ENCODE data around the gene STAG3. TPM values are rescaled to one million over a fixed set of nuclear protein-coding genes. Genes with fewer than 3 reads are reported as not detected.
"Not testable (repeated sequence)": the region's sequence is repeated elsewhere in the genome, so short reads cannot be mapped to it uniquely, and the experiment has no call there.

Gene STAG3
- total and polyA plus RNA-seq, 9 of the 15 experiments (the other 6 are each of a cell fraction or from before 2014, with no cell fraction given), result 0.54 to 2.5 (median 1.7) TPM

GRCh38 chr7:100234660-100235317, 57.1 kb downstream of the STAG3 start:
- H3K9me3 ChIP-seq (replicated peaks; ENCODE audit: control insufficient read depth, insufficient read depth, low read depth, low read length); H3K79me2 ChIP-seq (ENCODE audit: control insufficient read depth, insufficient read depth, low read length); H3K4me1 ChIP-seq (replicated peaks in 1 of 2; ENCODE audit: control insufficient read depth in 2 of 2, insufficient read depth in 2 of 2, low read length in 2 of 2); POLR2A ChIA-PET; BruUV-seq (replicated peaks); H4K20me1 ChIP-seq (replicated peaks; ENCODE audit: control insufficient read depth, insufficient read depth, low read length); H3K4me3 ChIP-seq; FAIRE-seq; H3K4me2 ChIP-seq (ENCODE audit: insufficient read depth, low read length); H3K27me3 ChIP-seq (ENCODE audit: control insufficient read depth in 2 of 2, insufficient read depth in 2 of 2, low read length in 2 of 2); H3K27ac ChIP-seq (ENCODE audit: extremely low read depth, low read depth, low read length); H3K9ac ChIP-seq (ENCODE audit: insufficient read depth in 1 of 2, low read depth in 2 of 2, low read length in 2 of 2); H3K36me3 ChIP-seq (ENCODE audit: control insufficient read depth, insufficient read depth, low read length); ATAC-seq; H2AFZ ChIP-seq (ENCODE audit: low read depth, low read length); intact Hi-C loops (cut with micrococcal nuclease); H3K9me1 ChIP-seq (ENCODE audit: control insufficient read depth, insufficient read depth, low read length); CTCF ChIA-PET (ENCODE audit: low intra/inter-chr PET ratio); in situ Hi-C loops (cut with MboI): not testable (repeated sequence)
- 31% methylated on average over 8 of the region's 8 CpGs for WGBS (ENCODE audit: insufficient coverage, low coverage, missing lambda C conversion rate)
- peak; percentile 45 to 48; a peak in 2 of 4 replicates for TF ChIP-seq TRIM24 (IDR thresholded peaks at IDR 0.05)
- peak; percentile 74; the same call in 1 of the 2 replicates for TF ChIP-seq TRIM28 (IDR thresholded peaks at IDR 0.05)
- TF ChIP-seq NFIC (IDR thresholded peaks at IDR 0.05), result peak; percentile 59; the same call in 1 of the 2 replicates
- peak in 1 of 2 experiments; percentile 81; a peak in 2 of 3 replicates for TF ChIP-seq CBX3 (IDR thresholded peaks at IDR 0.05; ENCODE audit: borderline replicate concordance in 1 of 2, low read length in 2 of 2)
- peak; percentile 14 for TF ChIP-seq ZNF280A (IDR thresholded peaks at IDR 0.05; ENCODE audit: low read depth, partially characterized antibody)
- TF ChIP-seq EGR1 (conservative IDR thresholded peaks at IDR 0.05), result 0 out of 2 replicates have a peak, but pooled peaks have one; percentile 8
- TF ChIP-seq CEBPZ (IDR thresholded peaks at IDR 0.05; ENCODE audit: borderline replicate concordance, low read depth, low read length), result peak; percentile 50; the same call in 1 of the 2 replicates
- peak; percentile 100 for TF ChIP-seq ZNF431 (CRISPR knock-in tag; IDR thresholded peaks at IDR 0.05)
- peak; percentile 77 for TF ChIP-seq ZFP36 (IDR thresholded peaks at IDR 0.05; ENCODE audit: low read depth, low read length, partially characterized antibody)
- DNase-seq (ENCODE audit: extremely low read depth in 1 of 4, low spot score in 3 of 4), result peak in 1 of 4 experiments; percentile 39

- intact Hi-C loops (cut with micrococcal nuclease); BruUV-seq (replicated peaks); ATAC-seq; H3K79me2 ChIP-seq (ENCODE audit: control insufficient read depth, insufficient read depth, low read length); H3K9me3 ChIP-seq (replicated peaks; ENCODE audit: control insufficient read depth, insufficient read depth, low read depth, low read length); FAIRE-seq; H3K4me3 ChIP-seq; POLR2A ChIA-PET; DNase-seq (ENCODE audit: extremely low read depth in 1 of 4, low spot score in 3 of 4); H4K20me1 ChIP-seq (replicated peaks; ENCODE audit: control insufficient read depth, insufficient read depth, low read length); CTCF ChIA-PET (ENCODE audit: low intra/inter-chr PET ratio); in situ Hi-C loops (cut with MboI); H2AFZ ChIP-seq (ENCODE audit: low read depth, low read length); H3K36me3 ChIP-seq (ENCODE audit: control insufficient read depth, insufficient read depth, low read length); H3K27ac ChIP-seq (ENCODE audit: extremely low read depth, low read depth, low read length); H3K27me3 ChIP-seq (ENCODE audit: control insufficient read depth in 2 of 2, insufficient read depth in 2 of 2, low read length in 2 of 2); H3K9ac ChIP-seq (ENCODE audit: insufficient read depth in 1 of 2, low read depth in 2 of 2, low read length in 2 of 2); H3K9me1 ChIP-seq (ENCODE audit: control insufficient read depth, insufficient read depth, low read length); H3K4me2 ChIP-seq (ENCODE audit: insufficient read depth, low read length): not testable (repeated sequence)
- H3K4me1 ChIP-seq (replicated peaks in 1 of 2; ENCODE audit: control insufficient read depth in 2 of 2, insufficient read depth in 2 of 2, low read length in 2 of 2), result peaks cover 12 to 24% of the 10 kb centered on the region in 2 experiments; a peak in 4 of 5 replicates
- WGBS (ENCODE audit: insufficient coverage, low coverage, missing lambda C conversion rate), result 65% methylated on average over 7 of the region's 7 CpGs
Measured at GRCh38 chr7:100239975-100240374, 62.3 kb downstream of the STAG3 start.

All from K562 (cell line).